ENCODE data around the gene GAL3ST2. TPM values are rescaled to one million over a fixed set of nuclear protein-coding genes. Genes with fewer than 3 reads are reported as not detected.

Gene GAL3ST2
- polyA plus RNA-seq, 1 donor from 2014 or later: not detected

DNA sequence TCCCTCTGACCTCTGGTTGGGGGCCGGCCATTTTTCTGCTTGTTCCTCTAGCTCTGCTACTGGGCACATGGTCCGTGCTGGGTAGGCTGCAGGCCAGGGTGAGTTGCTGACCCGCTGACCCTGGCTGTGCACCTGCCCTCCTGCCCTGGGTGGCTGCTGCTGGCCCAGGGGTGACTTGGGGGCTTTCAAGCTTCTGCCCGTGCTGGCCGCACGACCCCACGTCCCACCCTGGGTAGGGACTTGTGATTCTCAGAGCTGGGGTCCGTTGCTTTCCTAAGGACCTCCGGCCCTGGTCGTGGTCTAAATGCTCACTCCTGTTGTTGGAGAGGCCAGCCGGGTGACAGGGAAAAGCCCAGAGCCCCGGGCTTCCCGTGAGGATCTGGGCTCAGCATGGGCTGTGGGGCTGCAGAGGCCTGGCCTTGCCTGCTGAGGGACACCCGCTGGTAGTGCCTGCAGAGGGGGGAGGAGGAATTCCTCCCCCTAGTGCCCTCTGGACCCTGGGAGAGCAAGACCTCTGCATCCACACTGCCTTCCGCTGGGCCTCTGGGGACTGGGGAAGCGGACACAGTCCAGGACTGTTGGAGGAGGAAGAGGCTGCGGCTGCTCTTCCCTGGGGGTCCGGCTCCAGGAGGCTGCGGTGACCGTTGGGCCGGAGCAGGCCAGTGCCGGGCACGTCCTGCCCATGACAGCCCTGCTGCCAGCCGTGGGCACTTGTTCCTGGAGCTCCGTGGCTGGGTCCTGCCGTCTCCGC lies 6.3 kb upstream of the GAL3ST2 start:
- H3K27me3 ChIP-seq (ENCODE audit: insufficient read depth, low read depth, low read length): no peaks in the 10 kb centered on the region
- no peaks in the 10 kb centered on the region for H3K36me3 ChIP-seq (ENCODE audit: insufficient read depth, low read length)
- no peak overlapping the region for H3K9ac ChIP-seq (ENCODE audit: low read length)
- no peak overlapping the region for H2AFZ ChIP-seq (ENCODE audit: low read depth, low read length)
- H3F3A ChIP-seq (ENCODE audit: insufficient read depth, low read length, poor library complexity, severe bottlenecking): no peaks in the 10 kb centered on the region
- H3K27ac ChIP-seq (ENCODE audit: low read length): no peak overlapping the region
- H3K9me3 ChIP-seq (ENCODE audit: low read length): no peaks in the 10 kb centered on the region
- no peaks in the 10 kb centered on the region for H3K9me2 ChIP-seq (ENCODE audit: insufficient read depth, low read length)
- H3K4me2 ChIP-seq (ENCODE audit: low read length): no peak overlapping the region
- no peak overlapping the region for H3K4me3 ChIP-seq (ENCODE audit: low read length)
- no peaks in the 10 kb centered on the region for H3K79me2 ChIP-seq (replicated peaks; ENCODE audit: insufficient read depth, low read length)
- H4K20me1 ChIP-seq (ENCODE audit: insufficient read depth): no peaks in the 10 kb centered on the region
- TF ChIP-seq, protein P1, sequence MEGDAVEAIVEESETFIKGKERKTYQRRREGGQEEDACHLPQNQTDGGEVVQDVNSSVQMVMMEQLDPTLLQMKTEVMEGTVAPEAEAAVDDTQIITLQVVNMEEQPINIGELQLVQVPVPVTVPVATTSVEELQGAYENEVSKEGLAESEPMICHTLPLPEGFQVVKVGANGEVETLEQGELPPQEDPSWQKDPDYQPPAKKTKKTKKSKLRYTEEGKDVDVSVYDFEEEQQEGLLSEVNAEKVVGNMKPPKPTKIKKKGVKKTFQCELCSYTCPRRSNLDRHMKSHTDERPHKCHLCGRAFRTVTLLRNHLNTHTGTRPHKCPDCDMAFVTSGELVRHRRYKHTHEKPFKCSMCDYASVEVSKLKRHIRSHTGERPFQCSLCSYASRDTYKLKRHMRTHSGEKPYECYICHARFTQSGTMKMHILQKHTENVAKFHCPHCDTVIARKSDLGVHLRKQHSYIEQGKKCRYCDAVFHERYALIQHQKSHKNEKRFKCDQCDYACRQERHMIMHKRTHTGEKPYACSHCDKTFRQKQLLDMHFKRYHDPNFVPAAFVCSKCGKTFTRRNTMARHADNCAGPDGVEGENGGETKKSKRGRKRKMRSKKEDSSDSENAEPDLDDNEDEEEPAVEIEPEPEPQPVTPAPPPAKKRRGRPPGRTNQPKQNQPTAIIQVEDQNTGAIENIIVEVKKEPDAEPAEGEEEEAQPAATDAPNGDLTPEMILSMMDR (IDR thresholded peaks at IDR 0.05; ENCODE audit: poor library complexity, severe bottlenecking): no peak
- TF ChIP-seq RAD21 (conservative IDR thresholded peaks at IDR 0.05) (no peak), SMC3 (conservative IDR thresholded peaks at IDR 0.05; ENCODE audit: poor library complexity) (no peak), EP300 (conservative IDR thresholded peaks at IDR 0.05; ENCODE audit: poor library complexity, severe bottlenecking) (no peak), TAF1 (IDR thresholded peaks at IDR 0.05; ENCODE audit: low read depth) (no peak), MXI1 (conservative IDR thresholded peaks at IDR 0.05; ENCODE audit: poor library complexity, severe bottlenecking) (no peak), EZH2 (IDR thresholded peaks at IDR 0.05; ENCODE audit: borderline replicate concordance, insufficient read depth, low read length, poor library complexity, severe bottlenecking) (no peak), POLR2AphosphoS5 (IDR thresholded peaks at IDR 0.05) (no peak)
- TF ChIP-seq, protein P2, sequence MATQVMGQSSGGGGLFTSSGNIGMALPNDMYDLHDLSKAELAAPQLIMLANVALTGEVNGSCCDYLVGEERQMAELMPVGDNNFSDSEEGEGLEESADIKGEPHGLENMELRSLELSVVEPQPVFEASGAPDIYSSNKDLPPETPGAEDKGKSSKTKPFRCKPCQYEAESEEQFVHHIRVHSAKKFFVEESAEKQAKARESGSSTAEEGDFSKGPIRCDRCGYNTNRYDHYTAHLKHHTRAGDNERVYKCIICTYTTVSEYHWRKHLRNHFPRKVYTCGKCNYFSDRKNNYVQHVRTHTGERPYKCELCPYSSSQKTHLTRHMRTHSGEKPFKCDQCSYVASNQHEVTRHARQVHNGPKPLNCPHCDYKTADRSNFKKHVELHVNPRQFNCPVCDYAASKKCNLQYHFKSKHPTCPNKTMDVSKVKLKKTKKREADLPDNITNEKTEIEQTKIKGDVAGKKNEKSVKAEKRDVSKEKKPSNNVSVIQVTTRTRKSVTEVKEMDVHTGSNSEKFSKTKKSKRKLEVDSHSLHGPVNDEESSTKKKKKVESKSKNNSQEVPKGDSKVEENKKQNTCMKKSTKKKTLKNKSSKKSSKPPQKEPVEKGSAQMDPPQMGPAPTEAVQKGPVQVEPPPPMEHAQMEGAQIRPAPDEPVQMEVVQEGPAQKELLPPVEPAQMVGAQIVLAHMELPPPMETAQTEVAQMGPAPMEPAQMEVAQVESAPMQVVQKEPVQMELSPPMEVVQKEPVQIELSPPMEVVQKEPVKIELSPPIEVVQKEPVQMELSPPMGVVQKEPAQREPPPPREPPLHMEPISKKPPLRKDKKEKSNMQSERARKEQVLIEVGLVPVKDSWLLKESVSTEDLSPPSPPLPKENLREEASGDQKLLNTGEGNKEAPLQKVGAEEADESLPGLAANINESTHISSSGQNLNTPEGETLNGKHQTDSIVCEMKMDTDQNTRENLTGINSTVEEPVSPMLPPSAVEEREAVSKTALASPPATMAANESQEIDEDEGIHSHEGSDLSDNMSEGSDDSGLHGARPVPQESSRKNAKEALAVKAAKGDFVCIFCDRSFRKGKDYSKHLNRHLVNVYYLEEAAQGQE (IDR thresholded peaks at IDR 0.05; ENCODE audit: borderline replicate concordance): no peak

DNA sequence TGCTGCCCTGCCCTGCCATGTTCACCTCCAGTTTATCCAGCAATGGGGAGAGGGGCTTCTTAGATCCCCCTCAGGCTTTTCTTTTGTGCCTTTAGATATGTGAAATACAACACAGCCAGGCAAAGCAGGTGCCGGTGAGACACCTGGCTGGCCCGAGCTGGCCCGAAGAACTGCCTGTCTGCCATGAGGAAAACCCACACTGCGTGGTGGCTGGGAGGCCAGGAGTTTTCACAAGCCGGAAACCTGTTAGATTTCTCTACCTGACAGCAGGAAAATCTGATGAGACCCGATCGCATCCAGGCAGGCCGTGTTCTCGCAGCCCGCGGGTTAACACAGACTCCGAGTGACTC lies 5.7 kb upstream of the GAL3ST2 start:
- no peaks in the 10 kb centered on the region for H3K27me3 ChIP-seq (ENCODE audit: insufficient read depth, low read depth, low read length)
- H4K20me1 ChIP-seq (ENCODE audit: insufficient read depth): no peaks in the 10 kb centered on the region
- H3K79me2 ChIP-seq (replicated peaks; ENCODE audit: insufficient read depth, low read length): no peaks in the 10 kb centered on the region
- no peaks in the 10 kb centered on the region for H3K9me2 ChIP-seq (ENCODE audit: insufficient read depth, low read length)
- no peaks in the 10 kb centered on the region for H3K9me3 ChIP-seq (ENCODE audit: low read length)
- no peaks in the 10 kb centered on the region for H3K36me3 ChIP-seq (ENCODE audit: insufficient read depth, low read length)
- H2AFZ ChIP-seq (ENCODE audit: low read depth, low read length): no peak overlapping the region
- H3K9ac ChIP-seq (ENCODE audit: low read length): no peak overlapping the region
- no peak overlapping the region for H3K4me3 ChIP-seq (ENCODE audit: low read length)
- TF ChIP-seq SMC3 (conservative IDR thresholded peaks at IDR 0.05; ENCODE audit: poor library complexity): no peak
- TF ChIP-seq, protein P2 (IDR thresholded peaks at IDR 0.05; ENCODE audit: borderline replicate concordance): no peak
- TF ChIP-seq MXI1 (conservative IDR thresholded peaks at IDR 0.05; ENCODE audit: poor library complexity, severe bottlenecking): no peak
- TF ChIP-seq RAD21 (conservative IDR thresholded peaks at IDR 0.05): no peak
- TF ChIP-seq POLR2AphosphoS5 (IDR thresholded peaks at IDR 0.05): no peak
- TF ChIP-seq EP300 (conservative IDR thresholded peaks at IDR 0.05; ENCODE audit: poor library complexity, severe bottlenecking): no peak
- TF ChIP-seq, protein P1 (IDR thresholded peaks at IDR 0.05; ENCODE audit: poor library complexity, severe bottlenecking): no peak
- TF ChIP-seq EZH2 (IDR thresholded peaks at IDR 0.05; ENCODE audit: borderline replicate concordance, insufficient read depth, low read length, poor library complexity, severe bottlenecking): no peak
- H3F3A ChIP-seq (ENCODE audit: insufficient read depth, low read length, poor library complexity, severe bottlenecking): no peaks in the 10 kb centered on the region
- no peak overlapping the region for H3K27ac ChIP-seq (ENCODE audit: low read length)
- no peak overlapping the region for H3K4me2 ChIP-seq (ENCODE audit: low read length)

All from neural cell (in vitro differentiated cells).